HG02759 (cell line): ENCODE data around the gene KRTAP12-3.
"Not testable (repeated sequence)": the region's sequence is repeated elsewhere in the genome, so short reads cannot be mapped to it uniquely, and the experiment has no call there.

Experiments used
- ATAC-seq: cut with Tn5 transposase; IDR thresholded peaks from one replicate; pipeline ENCODE4 v1.9.1; 2021; ENCODE audit warnings: mild to moderate bottlenecking, moderate library complexity; ENCODE audit not compliant: unreplicated experiment

The KRTAP12-3 gene

DNA sequence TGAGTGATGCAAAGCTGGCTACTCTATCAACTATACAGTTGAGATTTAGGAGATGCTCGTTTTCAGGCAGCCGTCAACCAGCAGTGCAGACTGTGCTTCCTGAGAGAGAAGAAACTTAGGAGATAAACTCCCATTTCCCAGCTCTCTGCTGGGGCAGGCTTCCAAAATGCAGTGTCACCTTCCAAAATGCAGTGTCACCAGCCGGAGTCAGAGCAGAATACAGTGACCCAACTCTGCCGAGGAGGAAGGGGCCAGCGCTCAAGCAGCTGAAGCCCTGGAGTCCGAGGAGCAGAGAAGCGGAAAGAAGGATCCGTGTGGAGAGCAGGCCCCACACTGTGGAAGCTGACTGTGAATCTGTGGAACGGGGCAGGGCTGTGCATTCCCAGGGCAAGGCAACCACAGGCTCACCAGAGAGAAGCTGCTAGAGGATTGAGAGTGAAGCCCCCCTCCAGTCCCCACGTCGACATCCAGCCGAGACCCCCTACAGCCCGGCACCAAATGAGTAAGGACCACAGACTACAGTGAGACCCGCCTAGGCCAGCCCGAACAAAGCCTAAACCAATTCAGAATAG lies 24.9 kb downstream of the KRTAP12-3 start:
- ATAC-seq: no peak

- no peak for ATAC-seq
Measured at GRCh38 chr21:44684077-44684476, 26.3 kb downstream of the KRTAP12-3 start.

DNA sequence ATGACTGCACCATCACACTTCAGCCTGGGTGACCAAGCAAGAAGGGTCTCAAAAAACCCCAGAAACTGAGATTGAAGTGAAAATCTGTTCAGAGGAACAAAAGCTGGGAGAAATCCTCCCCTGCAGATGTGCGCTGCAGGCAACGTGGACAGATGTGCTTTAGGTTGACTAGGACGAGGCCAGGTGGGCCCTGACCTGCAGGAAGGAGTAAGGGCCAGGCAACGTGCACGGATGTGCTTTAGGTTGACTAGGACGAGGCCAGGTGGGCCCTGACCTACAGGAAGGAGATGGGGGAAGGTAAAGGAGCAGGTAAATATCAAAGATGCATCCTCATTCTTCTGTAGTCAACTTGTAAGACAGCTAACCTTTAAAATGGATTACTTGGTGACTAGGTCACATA lies 26.8 kb downstream of the KRTAP12-3 start:
- no peak for ATAC-seq

GRCh38 chr21:44685050-44685449 lies 27.3 kb downstream of the KRTAP12-3 start:
- not testable (repeated sequence) for ATAC-seq

- ATAC-seq: no peak
Measured at GRCh38 chr21:44686000-44686781, 28.5 kb downstream of the KRTAP12-3 start.

DNA sequence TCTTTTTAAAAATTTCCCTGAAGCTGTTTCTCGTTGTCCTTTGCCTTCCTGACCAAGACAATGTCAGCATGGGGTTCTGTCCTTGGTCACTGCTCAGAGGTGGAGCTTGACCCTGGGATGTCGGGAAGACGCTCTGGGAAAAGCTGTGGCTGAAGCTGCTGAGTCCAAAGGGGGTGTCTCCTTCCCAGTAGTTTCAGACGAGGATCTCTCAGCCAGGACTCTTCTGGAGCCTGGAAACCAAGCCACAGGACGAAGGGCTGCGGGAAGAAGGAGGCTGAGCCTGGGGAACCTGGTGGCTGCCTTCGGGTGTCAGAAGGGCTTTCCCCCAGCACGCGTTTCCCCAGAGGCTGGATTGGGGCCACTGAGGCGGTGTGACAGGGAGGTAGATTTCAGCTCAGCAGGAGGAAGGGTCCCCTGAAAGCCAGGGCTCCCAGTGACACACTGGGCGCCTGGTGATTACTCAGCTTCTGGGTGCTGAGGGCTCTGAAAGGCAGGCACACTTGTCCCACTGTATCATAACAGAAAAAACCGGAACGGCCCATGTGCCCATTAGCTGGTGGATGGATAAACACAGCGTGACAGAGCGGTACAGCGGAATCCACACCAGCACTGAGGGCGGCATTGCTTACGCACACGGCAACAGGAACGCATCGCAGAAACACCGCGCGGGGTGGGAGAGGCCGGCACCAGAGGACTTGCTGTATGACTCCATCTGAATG lies 29.3 kb downstream of the KRTAP12-3 start:
- no peak for ATAC-seq

DNA sequence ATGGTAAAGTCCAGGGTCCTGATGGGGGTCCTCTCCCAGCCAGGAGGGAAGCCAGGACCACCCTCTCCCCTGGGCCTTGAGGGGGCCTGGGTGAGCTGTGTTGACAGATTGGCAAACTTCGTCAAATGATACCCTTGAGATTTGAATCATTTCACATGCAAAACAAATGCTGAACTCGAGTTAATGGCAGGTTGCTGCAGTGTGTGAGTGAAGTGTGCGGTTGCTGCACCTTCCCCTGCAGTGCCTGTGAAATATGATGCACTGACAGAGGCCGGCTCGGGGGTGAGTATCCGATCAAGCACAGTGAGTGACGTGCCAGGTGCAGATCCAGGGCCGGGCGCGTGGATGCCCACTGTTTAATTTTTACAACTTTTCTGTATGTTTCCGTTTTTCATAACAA lies 29.9 kb downstream of the KRTAP12-3 start:
- no peak for ATAC-seq

- not testable (repeated sequence) for ATAC-seq
Measured at GRCh38 chr21:44689740-44690139, 32.0 kb downstream of the KRTAP12-3 start.

DNA sequence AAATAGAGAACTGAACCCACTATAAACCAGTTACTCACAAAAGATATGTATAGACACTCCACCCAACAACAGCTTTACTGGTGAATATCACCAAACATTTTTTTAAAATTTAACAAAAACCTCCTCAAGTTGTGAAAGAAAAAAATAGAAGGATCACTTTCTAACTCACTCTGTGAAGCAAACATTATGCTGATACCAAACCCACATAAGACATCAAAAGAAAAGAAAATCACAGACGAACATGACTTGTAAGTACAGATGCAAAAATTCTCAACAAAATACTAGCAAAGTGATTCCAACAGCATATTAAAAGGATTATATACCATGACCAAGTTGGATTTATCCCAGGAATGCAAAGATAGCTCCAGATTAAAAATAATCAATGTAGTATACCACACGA lies 34.0 kb downstream of the KRTAP12-3 start:
- ATAC-seq: no peak

GRCh38 chr21:44692798-44693512 lies 35.2 kb downstream of the KRTAP12-3 start:
- ATAC-seq: no peak

GRCh38 chr21:44694776-44695175 lies 37.0 kb downstream of the KRTAP12-3 start:
- no peak for ATAC-seq

GRCh38 chr21:44695184-44695583 lies 37.5 kb downstream of the KRTAP12-3 start:
- ATAC-seq: no peak

DNA sequence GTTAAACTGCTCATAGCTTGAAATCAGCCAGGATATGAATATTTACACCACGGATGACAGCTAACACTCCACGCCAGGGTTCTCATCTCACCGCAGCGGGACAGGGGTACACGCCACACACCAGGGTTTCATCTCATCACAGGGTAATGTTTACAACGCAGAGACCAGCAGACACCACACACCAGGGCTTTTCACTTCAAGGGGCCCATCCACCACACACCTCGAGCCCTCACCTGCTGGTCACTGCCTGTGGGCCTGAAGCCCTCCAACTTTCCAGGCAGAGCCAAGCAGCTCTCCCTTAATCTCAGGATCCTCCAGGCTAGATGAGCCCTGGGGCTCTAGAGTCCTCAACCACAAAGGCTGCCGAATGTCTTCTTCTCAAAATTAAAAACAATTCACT lies 37.9 kb downstream of the KRTAP12-3 start:
- ATAC-seq: no peak

DNA sequence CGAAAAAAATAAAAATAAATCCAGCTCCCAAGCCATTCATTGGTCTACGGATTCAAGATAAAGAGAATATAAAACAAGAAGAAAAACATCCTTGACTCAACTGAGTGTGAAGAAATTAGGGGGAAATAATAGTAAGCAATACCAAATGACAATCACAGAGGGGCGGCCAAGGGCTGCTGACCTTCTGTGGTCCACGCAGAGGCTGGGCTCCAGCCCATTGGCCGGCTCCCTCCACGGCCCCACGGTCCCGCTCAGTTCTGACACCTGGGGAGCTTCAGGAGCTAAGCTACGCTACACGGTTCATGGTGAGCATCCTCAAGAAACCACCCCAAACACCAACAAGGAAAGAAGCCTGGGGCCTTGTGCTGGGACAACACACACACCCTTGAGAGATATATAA lies 38.8 kb downstream of the KRTAP12-3 start:
- ATAC-seq: no peak

- ATAC-seq: not testable (repeated sequence)
Measured at GRCh38 chr21:44697172-44697810, 39.6 kb downstream of the KRTAP12-3 start, which contains the start of gene KRTAP10-12. TSS of gene KRTAP10-12 (plus strand) at chr21:44697172. CDS start at chr21:44697202, 30 bp downstream.

GRCh38 chr21:44697811-44698734 lies 40.3 kb downstream of the KRTAP12-3 start:
- no peak for ATAC-seq

DNA sequence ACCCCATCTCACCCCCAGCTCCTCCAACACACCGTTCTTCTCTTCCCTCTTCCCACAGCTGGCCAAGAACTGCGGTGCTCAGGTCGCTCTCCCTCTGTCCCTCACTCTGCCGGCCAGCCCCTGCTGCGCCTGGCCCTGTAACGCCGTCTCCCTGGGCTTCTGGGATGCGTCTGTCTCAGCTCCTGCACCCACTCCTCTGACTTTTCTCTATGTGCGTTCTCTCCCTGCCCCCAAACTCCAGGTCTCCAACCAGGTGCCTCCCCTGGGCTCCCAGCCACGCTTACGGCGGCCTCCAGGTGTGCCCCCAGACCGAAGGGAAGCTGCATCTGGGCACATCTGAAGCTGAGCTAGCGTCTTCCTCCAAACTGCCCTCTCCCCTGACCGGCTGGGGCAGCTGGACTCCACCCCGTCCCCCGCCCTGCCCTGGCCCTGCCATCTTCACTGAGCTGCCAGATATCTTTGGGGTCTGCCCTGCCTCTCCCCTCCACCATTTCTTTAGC lies 41.8 kb downstream of the KRTAP12-3 start:
- no peak for ATAC-seq

GRCh38 chr21:44700101-44701022 lies 42.6 kb downstream of the KRTAP12-3 start:
- ATAC-seq: no peak
